KMS-11 (cell line): ENCODE measurements around the gene PLXNA4.

ENCODE experiments used
- H2AFZ ChIP-seq: fragments of 200-600 bp; sonication (generic); 2 replicates; pipeline ENCODE4 v1.6.1; 2016; ENCODE audit warnings: antibody characterized with exemption, mixed run types, low read depth
- H3K27ac ChIP-seq: fragments of 200-600 bp; sonication (generic); 2 replicates; pipeline ENCODE4 v1.6.1; 2016; ENCODE audit warnings: mild to moderate bottlenecking, mixed run types
- H3K27me3 ChIP-seq: fragments of 200-600 bp; sonication (generic); 2 replicates; pipeline ENCODE4 v1.6.1; 2017; ENCODE audit warnings: mild to moderate bottlenecking, low read depth, mixed run types, moderate library complexity; ENCODE audit not compliant: insufficient read depth
- H3K36me3 ChIP-seq: fragments of 200-600 bp; sonication (generic); 2 replicates; pipeline ENCODE4 v1.6.1; 2017; ENCODE audit warnings: mild to moderate bottlenecking, mixed run types; ENCODE audit not compliant: insufficient read depth
- H3K4me1 ChIP-seq: fragments of 200-600 bp; sonication (generic); 2 replicates; pipeline ENCODE4 v1.6.1; 2016; ENCODE audit warnings: mild to moderate bottlenecking, low read depth, mixed run types; ENCODE audit not compliant: poor library complexity, severe bottlenecking
- H3K4me2 ChIP-seq: fragments of 200-600 bp; sonication (generic); 2 replicates; pipeline ENCODE4 v1.7.0; 2016; ENCODE audit warnings: mild to moderate bottlenecking, mixed run types
- H3K4me3 ChIP-seq: fragments of 200-600 bp; sonication (generic); IDR thresholded peaks from 2 replicates; pipeline ENCODE4 v1.6.1; 2017; ENCODE audit warnings: low read depth, low read length, mixed read lengths; ENCODE audit not compliant: insufficient read depth
- H3K79me2 ChIP-seq: fragments of 200-600 bp; sonication (generic); 2 replicates; pipeline ENCODE4 v1.6.1; 2016; ENCODE audit warnings: low read depth, mixed run types; ENCODE audit not compliant: insufficient read depth
- H3K9ac ChIP-seq: fragments of 200-600 bp; sonication (generic); 2 replicates; pipeline ENCODE4 v1.6.1; 2016; ENCODE audit warnings: mild to moderate bottlenecking, mixed run types
- H4K20me1 ChIP-seq: fragments of 200-600 bp; sonication (generic); 2 replicates; pipeline ENCODE4 v1.6.1; 2016; ENCODE audit warnings: mild to moderate bottlenecking, mixed run types; ENCODE audit not compliant: insufficient read depth
- CTCF ChIP-seq: fragments of 200-600 bp; sonication (generic); conservative IDR thresholded peaks from 2 replicates; pipeline ENCODE4 v1.6.1; 2017; ENCODE audit warnings: low read depth, mild to moderate bottlenecking, antibody characterized with exemption, low read length, moderate library complexity, mixed read lengths

The PLXNA4 gene

GRCh38 chr7:132573251-132573955 lies 2.9 kb downstream of the PLXNA4 start:
- peaks cover 3% of the 10 kb centered on the region; the same call in 1 of the 2 replicates for H3K27me3 ChIP-seq
- H3K4me3 ChIP-seq: no peak overlapping the region
- H4K20me1 ChIP-seq: no peaks in the 10 kb centered on the region
- TF ChIP-seq CTCF: no peak
- H2AFZ ChIP-seq: no peak overlapping the region
- H3K79me2 ChIP-seq: no peaks in the 10 kb centered on the region
- no peak overlapping the region for H3K27ac ChIP-seq
- no peaks in the 10 kb centered on the region for H3K36me3 ChIP-seq
- no peak overlapping the region for H3K9ac ChIP-seq
- no peaks in the 10 kb centered on the region for H3K4me1 ChIP-seq
- H3K4me2 ChIP-seq: no peak overlapping the region

GRCh38 chr7:132572526-132572925 lies 3.7 kb downstream of the PLXNA4 start:
- no peak overlapping the region for H3K27ac ChIP-seq
- H3K4me3 ChIP-seq: no peak overlapping the region
- no peak for TF ChIP-seq CTCF
- H3K4me2 ChIP-seq: no peak overlapping the region
- peaks cover 3% of the 10 kb centered on the region; the same call in 1 of the 2 replicates for H3K27me3 ChIP-seq
- no peak overlapping the region for H2AFZ ChIP-seq
- H3K79me2 ChIP-seq: no peaks in the 10 kb centered on the region
- H3K9ac ChIP-seq: no peak overlapping the region
- no peaks in the 10 kb centered on the region for H4K20me1 ChIP-seq
- H3K36me3 ChIP-seq: no peaks in the 10 kb centered on the region
- no peaks in the 10 kb centered on the region for H3K4me1 ChIP-seq

GRCh38 chr7:132571970-132572369 lies 4.3 kb downstream of the PLXNA4 start:
- no peak overlapping the region for H3K4me2 ChIP-seq
- H3K4me1 ChIP-seq: no peaks in the 10 kb centered on the region
- no peaks in the 10 kb centered on the region for H3K36me3 ChIP-seq
- peaks cover 3% of the 10 kb centered on the region; the same call in 1 of the 2 replicates for H3K27me3 ChIP-seq
- no peak overlapping the region for H3K9ac ChIP-seq
- TF ChIP-seq CTCF: no peak
- H4K20me1 ChIP-seq: no peaks in the 10 kb centered on the region
- no peak overlapping the region for H3K27ac ChIP-seq
- H3K79me2 ChIP-seq: no peaks in the 10 kb centered on the region
- H2AFZ ChIP-seq: no peak overlapping the region
- H3K4me3 ChIP-seq: no peak overlapping the region

- Histone ChIP-seq H4K20me1 (no peaks in the 10 kb centered on the region), H3K9ac (no peak overlapping the region), H3K4me2 (no peak overlapping the region), H3K27me3 (no peaks in the 10 kb centered on the region), H3K36me3 (no peaks in the 10 kb centered on the region), H2AFZ (no peak overlapping the region), H3K4me3 (no peak overlapping the region), H3K27ac (no peak overlapping the region), H3K4me1 (no peaks in the 10 kb centered on the region), H3K79me2 (no peaks in the 10 kb centered on the region)
- TF ChIP-seq CTCF: no peak
Measured at GRCh38 chr7:132569884-132570614, 6.2 kb downstream of the PLXNA4 start.
